Right ventricle myocardium superior (tissue), 1 donor: ENCODE results near the gene BRCA1. TPM values are rescaled to one million over a fixed set of nuclear protein-coding genes. Genes with fewer than 3 reads are reported as not detected.
"Not testable (repeated sequence)": the region's sequence is repeated elsewhere in the genome, so short reads cannot be mapped to it uniquely, and the experiment has no call there.

Experiments used
- ATAC-seq: fragments of 200-7000 bp; cut with Tn5 transposase; one replicate; pipeline ENCODE4 v1.9.1; 2020; ENCODE audit warnings: mild to moderate bottlenecking; ENCODE audit not compliant: poor library complexity
- DNase-seq: peaks from one replicate; pipeline ENCODE4 v3.0.0-alpha.2; 2020
- intact Hi-C: fragments of 100-400 bp; cut with DNase I; formaldehyde crosslinking; loops from one replicate; pipeline ENCODE4 v1.11.2; 2022
- total RNA-seq: library from RNA; stranded (reverse); fragmentation: NEBNext Ultra II Directional; extraction: Animal tissue kit (Norgen Biotek cat#: 25700); gene quantifications from one replicate; pipeline ENCODE4 v1.2.1, GENCODE V29; 2021
- donor health status: DM: no; HTN: yes; CAD: no; lungs with severe emphysema.

Gene BRCA1
- total RNA-seq, 1 donor from 2014 or later: 7.3 TPM

- intact Hi-C loops, ATAC-seq, DNase-seq: not testable (repeated sequence)
Observed at GRCh38 chr17:43138531-43138930, 13.4 kb upstream of the BRCA1 start.

DNA sequence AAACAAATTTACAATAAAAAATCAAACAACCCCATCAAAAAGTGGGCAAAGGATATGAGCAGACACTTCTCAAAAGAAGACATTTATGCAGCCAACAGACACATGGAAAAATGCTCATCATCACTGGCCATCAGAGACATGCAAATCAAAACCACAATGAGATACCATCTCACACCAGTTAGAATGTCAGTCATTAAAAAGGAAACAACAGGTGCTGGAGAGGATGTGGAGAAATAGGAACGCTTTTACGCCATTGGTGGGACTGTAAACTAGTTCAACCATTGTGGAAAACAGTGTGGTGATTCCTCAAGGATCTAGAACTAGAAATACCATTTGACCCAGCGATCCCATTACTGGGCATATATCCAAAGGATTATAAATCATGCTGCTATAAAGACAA, 11.4 kb upstream of the BRCA1 start:
- intact Hi-C loops: not testable (repeated sequence)

GRCh38 chr17:43135454-43135819, 10.3 kb upstream of the BRCA1 start:
- intact Hi-C loops: no loop called here
- DNase-seq (no peak), ATAC-seq (no peak)

More for the DNA sequence above, 11.4 kb upstream of the BRCA1 start:
- ATAC-seq, DNase-seq: not testable (repeated sequence)

GRCh38 chr17:43134774-43135453, 9.8 kb upstream of the BRCA1 start:
- no peak for ATAC-seq
- DNase-seq: no peak
- intact Hi-C loops: no loop called here

DNA sequence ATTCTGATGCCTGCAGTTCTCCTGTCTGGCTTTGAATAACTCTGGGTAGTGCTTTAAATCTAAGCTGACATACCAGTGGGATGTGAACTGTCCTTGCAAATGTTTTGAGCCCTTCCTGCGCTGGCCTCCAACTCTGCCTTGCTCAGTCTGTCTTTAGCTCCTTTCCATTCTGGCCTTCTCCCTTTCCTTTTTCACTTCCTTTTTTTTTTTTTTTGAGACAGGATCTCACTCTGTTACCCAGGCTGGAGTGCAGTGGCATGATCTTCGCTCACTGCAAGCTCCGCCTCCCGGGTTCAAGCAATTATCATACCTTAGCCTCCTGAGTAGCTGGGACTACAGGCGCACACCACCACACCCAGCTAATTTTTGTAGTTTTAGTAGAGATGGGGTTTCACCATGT, 8.3 kb upstream of the BRCA1 start:
- DNase-seq, ATAC-seq, intact Hi-C loops: not testable (repeated sequence)

- DNase-seq (no peak), ATAC-seq (no peak)
- intact Hi-C loops: no loop called here
Observed at GRCh38 chr17:43132117-43132516, 7.0 kb upstream of the BRCA1 start.

DNA sequence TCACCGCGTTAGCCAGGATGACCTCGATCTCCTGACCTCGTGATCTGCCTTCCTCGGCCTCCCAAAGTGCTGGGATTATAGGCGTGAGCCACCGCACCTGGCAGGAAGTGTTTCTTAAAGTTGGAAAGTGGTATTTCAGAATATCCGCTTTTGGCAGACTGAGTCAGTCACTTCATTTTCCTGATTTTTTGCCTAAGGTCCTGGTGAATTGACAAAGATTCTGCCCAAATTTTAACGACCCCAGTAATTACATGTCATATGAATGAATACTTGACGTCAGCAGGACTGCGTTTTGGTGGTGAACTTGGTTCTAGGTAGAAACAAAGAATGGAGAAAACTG, 4.5 kb upstream of the BRCA1 start:
- DNase-seq: no peak
- intact Hi-C loops: loop anchor here (10.0 kb wide), 1 partner anchor 105 kb away; the partner anchor contains the start of genes RND2 and VAT1
- no peak for ATAC-seq

GRCh38 chr17:43127333-43127876, 2.2 kb upstream of the BRCA1 start:
- not testable (repeated sequence) for DNase-seq, ATAC-seq
- intact Hi-C loops: loop anchor here (10.0 kb wide), 1 partner anchor 103 kb away; the partner anchor contains the start of genes RND2 and VAT1

DNA sequence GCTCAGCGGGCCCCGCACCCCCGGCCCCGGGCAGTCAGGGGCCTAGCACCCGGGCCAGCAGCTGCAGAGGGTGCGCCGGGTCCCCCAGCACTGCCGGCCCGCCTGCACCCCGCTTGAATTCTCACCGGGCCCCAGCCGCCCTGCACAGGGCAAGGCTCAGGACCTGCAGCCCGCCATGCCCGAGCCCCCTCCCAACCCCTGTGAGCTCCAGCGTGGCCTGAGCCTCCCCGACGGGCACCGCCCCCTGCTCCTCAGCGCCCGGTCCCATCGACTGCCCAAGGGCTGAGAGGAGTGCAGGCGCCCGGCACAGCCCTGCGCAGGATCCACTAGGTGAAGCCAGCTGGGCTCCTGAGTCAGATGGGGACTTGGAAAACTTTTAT, 1.7 kb upstream of the BRCA1 start:
- ATAC-seq (no peak), DNase-seq (no peak)
- intact Hi-C loops: loop anchor here (10.0 kb wide), 1 partner anchor 102 kb away; the partner anchor contains the start of genes RND2 and VAT1

GRCh38 chr17:43125967-43126910, 1.1 kb upstream of the BRCA1 start:
- no peak for DNase-seq
- ATAC-seq: no peak
- intact Hi-C loops: loop anchor here (10.0 kb wide), 1 partner anchor 101 kb away; the partner anchor contains the start of genes RND2 and VAT1

DNA sequence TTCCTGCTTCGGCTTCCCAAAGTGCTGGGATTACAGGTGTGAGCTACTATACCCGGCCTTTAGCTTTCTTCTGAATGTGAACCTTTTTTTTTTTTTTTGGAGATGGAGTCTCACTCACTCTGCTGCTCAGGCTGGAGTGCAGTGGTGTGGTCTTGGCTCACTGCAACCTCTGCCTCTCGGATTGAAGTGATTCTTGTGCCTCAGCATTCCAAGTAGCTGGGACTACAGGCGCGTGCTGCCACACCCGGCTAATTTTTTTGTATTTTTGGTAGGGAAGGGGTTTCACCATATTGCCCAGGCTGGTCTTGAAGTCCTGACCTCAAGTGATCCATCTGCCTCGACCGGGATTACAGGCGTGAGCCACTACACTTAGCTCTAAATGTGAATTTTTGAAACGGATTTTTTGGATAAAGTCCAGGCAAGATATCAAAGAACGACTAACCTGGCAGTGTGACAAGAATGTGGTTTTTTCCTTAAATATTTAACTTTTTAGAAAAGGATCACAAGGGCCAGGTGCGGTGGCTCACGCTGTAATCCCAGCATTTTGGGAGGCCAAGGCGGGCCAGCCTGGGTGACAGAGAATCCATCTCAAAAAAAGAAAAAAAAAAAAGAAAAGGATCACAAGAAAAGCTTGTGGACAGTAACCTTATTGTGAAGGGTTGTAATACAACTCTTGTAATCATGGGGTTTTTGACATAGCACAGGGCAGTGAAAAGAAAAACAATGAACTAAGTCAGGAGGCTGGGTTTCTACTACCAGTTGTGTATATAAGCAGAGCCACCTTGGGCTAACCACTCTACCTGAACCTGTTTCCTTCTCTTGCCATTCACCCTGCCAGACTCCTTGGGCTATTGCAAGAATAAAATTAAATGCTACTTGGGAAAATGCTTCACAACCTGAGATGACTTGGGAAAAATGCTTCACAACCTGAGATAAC, 6.2 kb downstream of the BRCA1 start:
- intact Hi-C loops: no loop called here
- no peak for DNase-seq
- no peak for ATAC-seq

- DNase-seq (no peak), ATAC-seq (no peak)
- intact Hi-C loops: no loop called here
Observed at GRCh38 chr17:43114151-43114552, 11.0 kb downstream of the BRCA1 start.

GRCh38 chr17:43106552-43106951, 18.6 kb downstream of the BRCA1 start:
- DNase-seq (no peak), ATAC-seq (no peak)
- intact Hi-C loops: no loop called here

DNA sequence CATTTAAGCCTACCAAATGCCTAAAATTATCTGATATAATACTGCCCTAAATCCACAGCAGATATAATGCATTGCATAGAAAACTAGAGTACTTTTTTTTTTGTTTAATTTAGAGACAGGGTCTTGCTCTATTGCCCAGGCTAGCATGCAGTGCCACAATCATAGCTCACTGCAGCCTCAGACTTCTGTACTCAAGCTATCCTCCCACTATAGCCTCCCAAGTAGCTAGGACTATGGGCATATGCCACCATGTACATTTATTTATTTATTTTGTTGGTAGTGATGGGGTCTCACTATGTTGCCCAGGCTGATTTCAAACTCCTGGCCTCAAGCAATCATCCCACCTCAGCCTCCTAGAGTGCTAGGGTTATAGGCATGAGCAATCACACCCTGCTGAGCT, 20.0 kb downstream of the BRCA1 start:
- ATAC-seq (no peak), DNase-seq (no peak)
- intact Hi-C loops: no loop called here

- DNase-seq (no peak), ATAC-seq (no peak)
- intact Hi-C loops: no loop called here
Observed at GRCh38 chr17:43104665-43105064, 20.5 kb downstream of the BRCA1 start.

- intact Hi-C loops, ATAC-seq, DNase-seq: not testable (repeated sequence)
Observed at GRCh38 chr17:43095364-43095763, 29.8 kb downstream of the BRCA1 start.

DNA sequence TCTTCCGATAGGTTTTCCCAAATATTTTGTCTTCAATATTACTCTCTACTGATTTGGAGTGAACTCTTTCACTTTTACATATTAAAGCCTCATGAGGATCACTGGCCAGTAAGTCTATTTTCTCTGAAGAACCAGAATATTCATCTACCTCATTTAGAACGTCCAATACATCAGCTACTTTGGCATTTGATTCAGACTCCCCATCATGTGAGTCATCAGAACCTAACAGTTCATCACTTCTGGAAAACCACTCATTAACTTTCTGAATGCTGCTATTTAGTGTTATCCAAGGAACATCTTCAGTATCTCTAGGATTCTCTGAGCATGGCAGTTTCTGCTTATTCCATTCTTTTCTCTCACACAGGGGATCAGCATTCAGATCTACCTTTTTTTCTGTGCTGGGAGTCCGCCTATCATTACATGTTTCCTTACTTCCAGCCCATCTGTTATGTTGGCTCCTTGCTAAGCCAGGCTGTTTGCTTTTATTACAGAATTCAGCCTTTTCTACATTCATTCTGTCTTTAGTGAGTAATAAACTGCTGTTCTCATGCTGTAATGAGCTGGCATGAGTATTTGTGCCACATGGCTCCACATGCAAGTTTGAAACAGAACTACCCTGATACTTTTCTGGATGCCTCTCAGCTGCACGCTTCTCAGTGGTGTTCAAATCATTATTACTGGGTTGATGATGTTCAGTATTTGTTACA, 30.9 kb downstream of the BRCA1 start:
- intact Hi-C loops: no loop called here
- no peak for ATAC-seq
- DNase-seq: no peak

DNA sequence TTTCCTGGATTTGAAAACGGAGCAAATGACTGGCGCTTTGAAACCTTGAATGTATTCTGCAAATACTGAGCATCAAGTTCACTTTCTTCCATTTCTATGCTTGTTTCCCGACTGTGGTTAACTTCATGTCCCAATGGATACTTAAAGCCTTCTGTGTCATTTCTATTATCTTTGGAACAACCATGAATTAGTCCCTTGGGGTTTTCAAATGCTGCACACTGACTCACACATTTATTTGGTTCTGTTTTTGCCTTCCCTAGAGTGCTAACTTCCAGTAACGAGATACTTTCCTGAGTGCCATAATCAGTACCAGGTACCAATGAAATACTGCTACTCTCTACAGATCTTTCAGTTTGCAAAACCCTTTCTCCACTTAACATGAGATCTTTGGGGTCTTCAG, 32.3 kb downstream of the BRCA1 start:
- DNase-seq: no peak
- no peak for ATAC-seq
- intact Hi-C loops: no loop called here
